HG02840 (cell line): Measurements from ENCODE around the gene RBM10.
A peak's percentile ranks its signal among the peaks of the same experiment; 100 is the strongest.

Source experiments
- ATAC-seq: cut with Tn5 transposase; IDR thresholded peaks from one replicate; pipeline ENCODE4 v1.9.1; 2021; ENCODE audit warnings: mild to moderate bottlenecking, moderate library complexity, moderate number of reproducible peaks; ENCODE audit not compliant: unreplicated experiment, low FRiP score

Gene RBM10

GRCh38 chrX:47232197-47232802 lies 87.3 kb downstream of the RBM10 start:
- no peak for ATAC-seq

GRCh38 chrX:47232803-47233332 lies 87.8 kb downstream of the RBM10 start, which contains the start of gene USP11:
TSS of gene USP11 (plus strand) at chrX:47233009. CDS start at chrX:47233044, 35 bp downstream.
- peak; percentile 12 for ATAC-seq

GRCh38 chrX:47233333-47234113 lies 88.5 kb downstream of the RBM10 start:
- peak; percentile 86 for ATAC-seq

GRCh38 chrX:47234583-47234982 lies 89.6 kb downstream of the RBM10 start:
- ATAC-seq: no peak

GRCh38 chrX:47235691-47236103 lies 90.7 kb downstream of the RBM10 start:
- ATAC-seq: no peak
